ENCODE data around the gene AP4B1. TPM values are rescaled to one million over a fixed set of nuclear protein-coding genes. Genes with fewer than 3 reads are reported as not detected.

The AP4B1 gene
- total RNA-seq, 1 donor from 2014 or later, result 10.0 TPM

DNA sequence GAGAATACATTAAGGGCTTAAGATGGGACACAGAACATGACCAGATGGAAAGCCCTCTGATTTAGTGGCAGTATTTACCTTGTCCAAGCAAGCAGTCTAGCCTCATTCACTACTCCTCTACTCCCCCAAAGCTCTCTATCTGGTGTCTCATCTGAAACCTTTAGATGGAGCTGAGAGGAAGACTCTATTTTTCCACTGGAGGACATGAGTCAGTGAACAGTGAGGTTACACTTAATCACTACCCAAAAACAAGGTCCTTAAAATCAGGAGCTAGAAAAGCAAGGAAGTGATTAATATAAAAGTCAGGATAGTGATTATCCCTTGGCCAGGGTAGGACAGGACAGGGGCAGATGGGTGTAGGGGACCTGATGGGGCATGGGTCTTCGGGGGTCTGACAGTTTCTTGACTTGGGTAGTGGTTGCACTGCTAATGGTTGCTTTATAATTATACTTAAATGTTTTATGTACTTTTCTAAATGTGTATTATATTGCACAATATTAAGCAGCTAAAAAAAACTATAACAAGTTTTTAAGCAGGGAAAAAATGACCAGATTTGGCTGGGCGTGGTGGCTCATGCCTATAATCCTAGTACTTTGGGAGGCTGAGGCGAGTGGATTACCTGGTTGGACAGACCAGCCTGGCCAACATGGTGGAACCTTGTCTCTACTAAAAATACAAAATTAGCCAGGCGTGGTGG is 36.1 kb downstream of the AP4B1 start:
- TF ChIP-seq, protein P1, sequence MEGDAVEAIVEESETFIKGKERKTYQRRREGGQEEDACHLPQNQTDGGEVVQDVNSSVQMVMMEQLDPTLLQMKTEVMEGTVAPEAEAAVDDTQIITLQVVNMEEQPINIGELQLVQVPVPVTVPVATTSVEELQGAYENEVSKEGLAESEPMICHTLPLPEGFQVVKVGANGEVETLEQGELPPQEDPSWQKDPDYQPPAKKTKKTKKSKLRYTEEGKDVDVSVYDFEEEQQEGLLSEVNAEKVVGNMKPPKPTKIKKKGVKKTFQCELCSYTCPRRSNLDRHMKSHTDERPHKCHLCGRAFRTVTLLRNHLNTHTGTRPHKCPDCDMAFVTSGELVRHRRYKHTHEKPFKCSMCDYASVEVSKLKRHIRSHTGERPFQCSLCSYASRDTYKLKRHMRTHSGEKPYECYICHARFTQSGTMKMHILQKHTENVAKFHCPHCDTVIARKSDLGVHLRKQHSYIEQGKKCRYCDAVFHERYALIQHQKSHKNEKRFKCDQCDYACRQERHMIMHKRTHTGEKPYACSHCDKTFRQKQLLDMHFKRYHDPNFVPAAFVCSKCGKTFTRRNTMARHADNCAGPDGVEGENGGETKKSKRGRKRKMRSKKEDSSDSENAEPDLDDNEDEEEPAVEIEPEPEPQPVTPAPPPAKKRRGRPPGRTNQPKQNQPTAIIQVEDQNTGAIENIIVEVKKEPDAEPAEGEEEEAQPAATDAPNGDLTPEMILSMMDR (IDR thresholded peaks at IDR 0.05; ENCODE audit: insufficient read depth, low read length, severe bottlenecking), result no peak
- FAIRE-seq (no peak), DNase-seq (ENCODE audit: low read depth) (peak; percentile 84)
- Histone ChIP-seq H3K4me3 (ENCODE audit: low read depth, low read length) (no peak overlapping the region), H3K27me3 (ENCODE audit: control insufficient read depth, insufficient read depth, low read length) (no peaks in the 10 kb centered on the region), H3K36me3 (ENCODE audit: control insufficient read depth, insufficient read depth, low read length) (no peaks in the 10 kb centered on the region)

GRCh38 chr1:113861641-113862040 is 43.0 kb downstream of the AP4B1 start:
- Histone ChIP-seq H3K27me3 (ENCODE audit: control insufficient read depth, insufficient read depth, low read length) (no peaks in the 10 kb centered on the region), H3K36me3 (ENCODE audit: control insufficient read depth, insufficient read depth, low read length) (no peaks in the 10 kb centered on the region), H3K4me3 (ENCODE audit: low read depth, low read length) (no peak overlapping the region)
- TF ChIP-seq, protein P1 (IDR thresholded peaks at IDR 0.05; ENCODE audit: insufficient read depth, low read length, severe bottlenecking), result no peak
- no peak for FAIRE-seq
- no peak for DNase-seq (ENCODE audit: low read depth)

GRCh38 chr1:113860891-113861290 is 43.7 kb downstream of the AP4B1 start:
- DNase-seq (ENCODE audit: low read depth) (peak; percentile 65), FAIRE-seq (no peak)
- H3K36me3 ChIP-seq (ENCODE audit: control insufficient read depth, insufficient read depth, low read length), result no peaks in the 10 kb centered on the region
- H3K4me3 ChIP-seq (ENCODE audit: low read depth, low read length), result no peak overlapping the region
- no peaks in the 10 kb centered on the region for H3K27me3 ChIP-seq (ENCODE audit: control insufficient read depth, insufficient read depth, low read length)
- TF ChIP-seq, protein P1 (IDR thresholded peaks at IDR 0.05; ENCODE audit: insufficient read depth, low read length, severe bottlenecking), result no peak

DNA sequence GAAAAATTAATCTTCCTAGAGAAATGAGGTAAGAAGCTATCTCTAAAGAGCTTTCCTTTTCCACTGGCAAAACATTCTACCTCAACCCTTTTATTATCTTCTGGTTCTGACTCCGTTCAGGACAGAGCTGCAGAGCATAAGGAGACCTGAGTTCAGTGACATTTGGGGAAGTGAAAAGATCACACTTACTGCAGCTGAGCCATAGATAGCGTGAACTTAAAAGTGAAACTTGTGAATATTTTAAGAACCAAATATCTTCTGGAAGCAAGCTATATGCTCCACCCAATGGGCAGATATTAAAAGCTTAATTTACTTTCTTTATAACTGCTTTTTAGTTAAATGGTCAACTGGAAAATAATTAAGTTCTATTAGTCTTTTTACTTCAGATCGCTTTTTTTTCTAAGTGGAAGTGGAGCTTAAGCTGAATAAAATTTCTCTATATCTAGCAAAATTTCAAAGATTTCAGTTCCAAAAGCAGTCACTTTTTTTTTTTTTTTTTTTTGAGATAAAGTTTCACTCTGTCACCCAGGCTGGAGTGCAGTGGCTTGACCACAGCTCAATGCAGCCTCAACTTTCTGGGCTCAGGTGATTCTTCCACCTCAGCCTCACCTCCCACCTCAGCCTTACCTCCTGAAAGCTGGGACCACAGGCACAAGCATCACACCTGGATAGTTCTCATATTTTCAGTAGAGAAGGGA is 45.0 kb downstream of the AP4B1 start:
- TF ChIP-seq, protein P1 (IDR thresholded peaks at IDR 0.05; ENCODE audit: insufficient read depth, low read length, severe bottlenecking), result no peak
- Histone ChIP-seq H3K36me3 (ENCODE audit: control insufficient read depth, insufficient read depth, low read length) (no peaks in the 10 kb centered on the region), H3K27me3 (ENCODE audit: control insufficient read depth, insufficient read depth, low read length) (no peaks in the 10 kb centered on the region), H3K4me3 (ENCODE audit: low read depth, low read length) (no peak overlapping the region)
- FAIRE-seq (no peak), DNase-seq (ENCODE audit: low read depth) (no peak)

DNA sequence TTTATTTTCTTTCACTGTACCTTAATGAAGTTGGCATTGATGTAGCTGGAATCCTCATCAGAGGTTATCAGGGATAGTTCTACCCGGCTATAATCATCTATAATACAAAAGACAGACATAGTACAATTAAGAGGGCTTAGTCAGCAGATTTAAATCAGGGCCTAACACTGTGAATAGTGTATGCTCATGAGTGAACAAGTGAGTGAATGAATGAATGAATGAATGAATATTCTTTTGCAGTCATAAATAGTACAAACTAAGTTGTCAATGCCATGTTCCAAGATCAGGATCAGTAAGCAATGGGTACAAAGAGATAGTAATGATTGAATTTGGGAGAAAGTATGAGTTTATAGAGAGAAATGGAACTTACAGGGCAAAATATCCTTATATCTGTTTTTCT is 45.6 kb downstream of the AP4B1 start:
- Histone ChIP-seq H3K27me3 (ENCODE audit: control insufficient read depth, insufficient read depth, low read length) (no peaks in the 10 kb centered on the region), H3K4me3 (ENCODE audit: low read depth, low read length) (no peak overlapping the region), H3K36me3 (ENCODE audit: control insufficient read depth, insufficient read depth, low read length) (no peaks in the 10 kb centered on the region)
- FAIRE-seq, result no peak
- TF ChIP-seq, protein P1 (IDR thresholded peaks at IDR 0.05; ENCODE audit: insufficient read depth, low read length, severe bottlenecking), result no peak
- no peak for DNase-seq (ENCODE audit: low read depth)
